ENCODE measurements around the gene HFE. TPM values are rescaled to one million over a fixed set of nuclear protein-coding genes. Genes with fewer than 3 reads are reported as not detected.

HFE gene
- total and polyA plus RNA-seq, 2 of the 13 experiments (the other 11 are each of a cell fraction or from before 2014, with no cell fraction given), result 3.7 to 6.3 TPM

GRCh38 chr6:26122793-26123674 lies 35.8 kb downstream of the HFE start (continued):
- TF ChIP-seq TEAD2 (CRISPR knock-in tag; IDR thresholded peaks at IDR 0.05), result 0 out of 2 replicates have a peak, but pooled peaks have one; percentile 43
- peak; percentile 49; the same call in 1 of the 2 replicates for TF ChIP-seq NCOA2 (CRISPR knock-in tag; IDR thresholded peaks at IDR 0.05)
- TF ChIP-seq ZNF800 (CRISPR knock-in tag; IDR thresholded peaks at IDR 0.05), result no peak
- no peak for TF ChIP-seq DMTF1 (CRISPR knock-in tag; IDR thresholded peaks at IDR 0.05)
- no peak for TF ChIP-seq ZNF235 (CRISPR knock-in tag; IDR thresholded peaks at IDR 0.05; ENCODE audit: borderline replicate concordance)
- TF ChIP-seq MYNN (CRISPR knock-in tag; IDR thresholded peaks at IDR 0.05; ENCODE audit: low read depth), result no peak
- TF ChIP-seq, protein P1, sequence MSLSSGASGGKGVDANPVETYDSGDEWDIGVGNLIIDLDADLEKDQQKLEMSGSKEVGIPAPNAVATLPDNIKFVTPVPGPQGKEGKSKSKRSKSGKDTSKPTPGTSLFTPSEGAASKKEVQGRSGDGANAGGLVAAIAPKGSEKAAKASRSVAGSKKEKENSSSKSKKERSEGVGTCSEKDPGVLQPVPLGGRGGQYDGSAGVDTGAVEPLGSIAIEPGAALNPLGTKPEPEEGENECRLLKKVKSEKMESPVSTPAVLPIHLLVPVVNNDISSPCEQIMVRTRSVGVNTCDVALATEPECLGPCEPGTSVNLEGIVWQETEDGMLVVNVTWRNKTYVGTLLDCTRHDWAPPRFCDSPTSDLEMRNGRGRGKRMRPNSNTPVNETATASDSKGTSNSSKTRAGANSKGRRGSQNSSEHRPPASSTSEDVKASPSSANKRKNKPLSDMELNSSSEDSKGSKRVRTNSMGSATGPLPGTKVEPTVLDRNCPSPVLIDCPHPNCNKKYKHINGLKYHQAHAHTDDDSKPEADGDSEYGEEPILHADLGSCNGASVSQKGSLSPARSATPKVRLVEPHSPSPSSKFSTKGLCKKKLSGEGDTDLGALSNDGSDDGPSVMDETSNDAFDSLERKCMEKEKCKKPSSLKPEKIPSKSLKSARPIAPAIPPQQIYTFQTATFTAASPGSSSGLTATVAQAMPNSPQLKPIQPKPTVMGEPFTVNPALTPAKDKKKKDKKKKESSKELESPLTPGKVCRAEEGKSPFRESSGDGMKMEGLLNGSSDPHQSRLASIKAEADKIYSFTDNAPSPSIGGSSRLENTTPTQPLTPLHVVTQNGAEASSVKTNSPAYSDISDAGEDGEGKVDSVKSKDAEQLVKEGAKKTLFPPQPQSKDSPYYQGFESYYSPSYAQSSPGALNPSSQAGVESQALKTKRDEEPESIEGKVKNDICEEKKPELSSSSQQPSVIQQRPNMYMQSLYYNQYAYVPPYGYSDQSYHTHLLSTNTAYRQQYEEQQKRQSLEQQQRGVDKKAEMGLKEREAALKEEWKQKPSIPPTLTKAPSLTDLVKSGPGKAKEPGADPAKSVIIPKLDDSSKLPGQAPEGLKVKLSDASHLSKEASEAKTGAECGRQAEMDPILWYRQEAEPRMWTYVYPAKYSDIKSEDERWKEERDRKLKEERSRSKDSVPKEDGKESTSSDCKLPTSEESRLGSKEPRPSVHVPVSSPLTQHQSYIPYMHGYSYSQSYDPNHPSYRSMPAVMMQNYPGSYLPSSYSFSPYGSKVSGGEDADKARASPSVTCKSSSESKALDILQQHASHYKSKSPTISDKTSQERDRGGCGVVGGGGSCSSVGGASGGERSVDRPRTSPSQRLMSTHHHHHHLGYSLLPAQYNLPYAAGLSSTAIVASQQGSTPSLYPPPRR (CRISPR knock-in tag; IDR thresholded peaks at IDR 0.05; ENCODE audit: borderline replicate concordance), result no peak
- TF ChIP-seq KAT2B (IDR thresholded peaks at IDR 0.05; ENCODE audit: borderline replicate concordance, low read depth, low read length), result no peak
- TF ChIP-seq ZNF598 (CRISPR knock-in tag; IDR thresholded peaks at IDR 0.05; ENCODE audit: borderline replicate concordance), result no peak; the same call in 1 of the 2 replicates
- TF ChIP-seq SNAI1 (CRISPR knock-in tag; IDR thresholded peaks at IDR 0.05; ENCODE audit: borderline replicate concordance), result peak; percentile 28; the same call in 1 of the 2 replicates
- no peak; the same call in 1 of the 2 replicates for TF ChIP-seq KDM5A (IDR thresholded peaks at IDR 0.05; ENCODE audit: borderline replicate concordance, low read length)
- no peak for TF ChIP-seq KLF13 (CRISPR knock-in tag; IDR thresholded peaks at IDR 0.05)
- no peak for TF ChIP-seq ZNF326 (CRISPR knock-in tag; IDR thresholded peaks at IDR 0.05; ENCODE audit: borderline replicate concordance)
- TF ChIP-seq MAFF (IDR thresholded peaks at IDR 0.05; ENCODE audit: low read depth, low read length), result peak; percentile 73
- TF ChIP-seq FOXM1 (CRISPR knock-in tag; IDR thresholded peaks at IDR 0.05), result peak; percentile 52; the same call in 1 of the 2 replicates
- peak; percentile 29 for TF ChIP-seq ZNF431 (CRISPR knock-in tag; IDR thresholded peaks at IDR 0.05; ENCODE audit: borderline replicate concordance, low read depth)
- TF ChIP-seq MAF1 (CRISPR knock-in tag; IDR thresholded peaks at IDR 0.05; ENCODE audit: borderline replicate concordance), result no peak; the same call in 1 of the 2 replicates
- peak; percentile 86 for TF ChIP-seq TARDBP (CRISPR knock-in tag; IDR thresholded peaks at IDR 0.05)
- peak; percentile 66; the same call in 1 of the 2 replicates for TF ChIP-seq ZBTB3 (CRISPR knock-in tag; IDR thresholded peaks at IDR 0.05; ENCODE audit: borderline replicate concordance, low read depth)
- TF ChIP-seq ZNF549 (CRISPR knock-in tag; IDR thresholded peaks at IDR 0.05), result no peak
